Mammary epithelial cell (primary cell): ENCODE results near the gene SKP2.

ENCODE experiments used
- CTCF ChIP-seq, 2 donors: IDR thresholded peaks in 1 of 2; conservative IDR thresholded peaks in 1 of 2; 2 replicates each; pipeline ENCODE4 v1.5.1; 2011 to 2012; ENCODE audit warnings: inconsistent platforms in 2 of 2, low read length in 2 of 2, mild to moderate bottlenecking in 2 of 2, control low read depth in 1 of 2, low read depth in 1 of 2; ENCODE audit not compliant: insufficient read depth in 1 of 2; ENCODE audit errors: extremely low read depth in 1 of 2
- EZH2 ChIP-seq: IDR thresholded peaks from 2 replicates; pipeline ENCODE4 v1.6.1; 2012; ENCODE audit warnings: low read length, inconsistent platforms, borderline replicate concordance

GRCh38 chr5:36232533-36232932 lies 80.6 kb downstream of the SKP2 start:
- TF ChIP-seq CTCF (conservative IDR thresholded peaks at IDR 0.05 in 1 of 2, IDR thresholded peaks at IDR 0.05 in 1 of 2; ENCODE audit: extremely low read depth in 1 of 2, insufficient read depth in 1 of 2, low read depth in 1 of 2, low read length in 2 of 2) = no peak
- no peak for TF ChIP-seq EZH2
